Body of pancreas (tissue), 4 donors: Measurements from ENCODE around the gene SLC1A7.

ENCODE experiments used
- POLR2A ChIP-seq, 3 donors: fragments of 450-650 bp; IDR thresholded peaks; one replicate each; pipeline ENCODE4 v1.6.1; 2016; ENCODE audit warnings: antibody characterized with exemption in 3 of 3, mild to moderate bottlenecking in 2 of 3
- TF ChIP-seq, protein P1 (sequence below), 7 experiments: fragments of 450-650 bp in 4 of 7; fragments of 200-600 bp in 3 of 7; sonication (generic) in 3 of 7; IDR thresholded peaks; one replicate each; pipeline ENCODE4 v1.5.1; 2016 to 2019; ENCODE audit warnings: antibody characterized with exemption in 7 of 7

DNA sequence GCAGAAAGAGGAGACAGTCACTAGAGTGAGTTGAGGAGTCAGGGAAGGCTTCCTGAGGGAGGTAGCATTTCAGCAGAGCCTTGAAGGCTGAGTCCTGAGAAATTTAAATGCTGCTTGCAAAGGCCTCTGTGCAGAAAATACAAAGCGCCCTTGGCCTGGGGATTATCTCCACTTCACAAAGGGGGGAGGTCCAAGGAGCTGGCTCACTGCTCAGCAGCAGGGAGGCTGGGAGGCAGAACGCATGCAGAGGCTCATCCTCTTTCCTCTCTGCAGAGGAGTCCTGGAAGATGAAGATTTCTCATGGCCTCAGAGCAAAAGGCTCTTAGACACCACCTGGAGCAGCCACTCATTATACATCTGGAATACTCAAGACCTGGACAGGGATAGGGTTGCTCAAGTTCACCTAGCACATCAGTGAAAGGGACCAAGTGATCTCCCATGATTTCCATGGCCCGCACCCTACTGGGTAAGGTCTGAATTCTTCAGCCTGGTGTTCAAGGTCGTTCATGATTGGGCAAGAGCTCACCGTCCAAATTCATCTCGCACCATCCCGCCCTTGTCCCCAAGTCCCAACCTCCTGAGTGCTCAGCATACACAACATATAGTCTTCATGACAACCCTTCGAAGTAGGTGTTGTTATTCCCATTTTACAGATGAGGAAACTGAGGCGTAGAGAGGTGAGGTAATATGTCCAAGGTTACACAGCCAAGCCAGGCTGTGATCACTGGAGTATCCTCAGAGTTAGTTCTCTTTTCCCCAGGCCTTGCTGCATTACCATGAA lies 9.0 kb downstream of the SLC1A7 start:
- TF ChIP-seq, protein P1, sequence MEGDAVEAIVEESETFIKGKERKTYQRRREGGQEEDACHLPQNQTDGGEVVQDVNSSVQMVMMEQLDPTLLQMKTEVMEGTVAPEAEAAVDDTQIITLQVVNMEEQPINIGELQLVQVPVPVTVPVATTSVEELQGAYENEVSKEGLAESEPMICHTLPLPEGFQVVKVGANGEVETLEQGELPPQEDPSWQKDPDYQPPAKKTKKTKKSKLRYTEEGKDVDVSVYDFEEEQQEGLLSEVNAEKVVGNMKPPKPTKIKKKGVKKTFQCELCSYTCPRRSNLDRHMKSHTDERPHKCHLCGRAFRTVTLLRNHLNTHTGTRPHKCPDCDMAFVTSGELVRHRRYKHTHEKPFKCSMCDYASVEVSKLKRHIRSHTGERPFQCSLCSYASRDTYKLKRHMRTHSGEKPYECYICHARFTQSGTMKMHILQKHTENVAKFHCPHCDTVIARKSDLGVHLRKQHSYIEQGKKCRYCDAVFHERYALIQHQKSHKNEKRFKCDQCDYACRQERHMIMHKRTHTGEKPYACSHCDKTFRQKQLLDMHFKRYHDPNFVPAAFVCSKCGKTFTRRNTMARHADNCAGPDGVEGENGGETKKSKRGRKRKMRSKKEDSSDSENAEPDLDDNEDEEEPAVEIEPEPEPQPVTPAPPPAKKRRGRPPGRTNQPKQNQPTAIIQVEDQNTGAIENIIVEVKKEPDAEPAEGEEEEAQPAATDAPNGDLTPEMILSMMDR (IDR thresholded peaks at IDR 0.05): no peak
- TF ChIP-seq POLR2A (IDR thresholded peaks at IDR 0.05): no peak
